ENCODE results near the gene EIF2S3B. TPM values are rescaled to one million over a fixed set of nuclear protein-coding genes. Genes with fewer than 3 reads are reported as not detected.

EIF2S3B gene
- total RNA-seq, 1 donor from 2014 or later = 0.22 TPM

DNA sequence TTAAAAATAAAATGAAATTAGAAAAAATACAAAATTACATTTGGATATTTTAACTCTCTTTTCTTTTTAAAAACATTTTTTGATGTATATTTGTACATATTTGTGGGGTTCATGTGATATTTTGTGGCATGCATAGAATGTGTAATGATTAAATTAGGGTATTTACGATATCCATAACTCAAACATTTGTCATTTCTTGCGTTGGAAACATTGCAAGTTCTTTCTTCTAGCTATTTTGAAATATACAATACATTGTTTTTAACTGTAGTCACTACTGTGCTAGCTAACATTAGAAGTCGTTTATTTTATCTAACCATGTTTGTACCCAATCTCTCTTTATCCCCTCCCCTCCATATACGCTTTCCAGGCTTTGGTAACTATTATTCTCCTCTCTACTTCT, 13.9 kb upstream of the EIF2S3B start:
- DNase-seq = no peak

DNA sequence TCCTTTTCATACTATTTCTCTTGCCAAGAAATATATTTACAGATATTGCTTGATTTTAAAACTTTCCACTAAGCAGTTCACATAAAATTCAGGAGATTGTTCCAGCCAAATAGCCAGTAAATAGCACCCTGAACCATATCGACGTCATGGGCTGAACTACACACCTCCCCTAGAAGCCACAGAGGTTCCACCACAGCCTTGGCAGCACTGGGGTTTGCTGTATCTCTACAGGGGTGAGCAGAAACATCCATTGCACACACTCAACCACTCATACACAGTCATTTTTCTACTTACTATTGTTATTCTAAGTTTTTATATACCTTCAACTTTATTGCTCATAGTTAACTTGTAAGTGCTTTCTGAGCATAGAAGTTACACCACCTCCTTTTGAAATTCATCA, 8.1 kb upstream of the EIF2S3B start:
- no peaks in the 10 kb centered on the region for H3K36me3 ChIP-seq
- H3K9me3 ChIP-seq (replicated peaks) = peaks cover 6% of the 10 kb centered on the region
- no peak overlapping the region for H3K4me3 ChIP-seq
- DNase-seq = no peak
- H3K4me1 ChIP-seq = no peaks in the 10 kb centered on the region
- no peak for TF ChIP-seq CTCF (IDR thresholded peaks at IDR 0.05; ENCODE audit: borderline replicate concordance)
- no peaks in the 10 kb centered on the region for H3K27me3 ChIP-seq (ENCODE audit: low read depth)
- H3K27ac ChIP-seq (replicated peaks) = no peak overlapping the region
- intact Hi-C loops (cut with micrococcal nuclease) = no loop called here

More for the DNA sequence above, 13.9 kb upstream of the EIF2S3B start:
- intact Hi-C loops (cut with micrococcal nuclease) = no loop called here
- no peaks in the 10 kb centered on the region for H3K27me3 ChIP-seq (ENCODE audit: low read depth)
- TF ChIP-seq CTCF (IDR thresholded peaks at IDR 0.05; ENCODE audit: borderline replicate concordance) = no peak
- no peak overlapping the region for H3K4me3 ChIP-seq
- H3K4me1 ChIP-seq = no peaks in the 10 kb centered on the region
- peaks cover 7% of the 10 kb centered on the region for H3K9me3 ChIP-seq (replicated peaks)
- H3K36me3 ChIP-seq = no peaks in the 10 kb centered on the region
- no peak overlapping the region for H3K27ac ChIP-seq (replicated peaks)

DNA sequence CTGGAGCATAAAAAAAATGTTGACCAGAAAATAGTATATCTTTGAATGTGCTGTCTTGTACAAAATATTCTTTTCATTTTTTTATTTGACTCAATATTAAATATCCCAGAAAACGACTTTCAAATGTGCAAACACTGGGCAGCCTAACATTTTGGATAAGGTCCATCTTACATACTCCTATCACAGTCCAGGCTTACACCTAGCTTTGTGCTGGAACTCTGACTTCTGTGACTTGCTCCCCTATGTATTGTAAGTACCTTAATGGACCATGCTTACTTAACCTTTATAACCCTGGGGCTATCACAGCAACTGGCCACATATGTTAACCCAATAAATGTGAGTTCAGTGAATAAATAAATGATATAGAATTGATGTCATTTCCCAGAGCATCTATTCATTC, 7.6 kb upstream of the EIF2S3B start:
- intact Hi-C loops (cut with micrococcal nuclease) = no loop called here
- Histone ChIP-seq H3K27ac (replicated peaks) (no peak overlapping the region), H3K4me3 (no peak overlapping the region), H3K27me3 (ENCODE audit: low read depth) (no peaks in the 10 kb centered on the region), H3K4me1 (no peaks in the 10 kb centered on the region), H3K36me3 (no peaks in the 10 kb centered on the region), H3K9me3 (replicated peaks) (peaks cover 7% of the 10 kb centered on the region)
- TF ChIP-seq CTCF (IDR thresholded peaks at IDR 0.05; ENCODE audit: borderline replicate concordance) = no peak
- DNase-seq = no peak

DNA sequence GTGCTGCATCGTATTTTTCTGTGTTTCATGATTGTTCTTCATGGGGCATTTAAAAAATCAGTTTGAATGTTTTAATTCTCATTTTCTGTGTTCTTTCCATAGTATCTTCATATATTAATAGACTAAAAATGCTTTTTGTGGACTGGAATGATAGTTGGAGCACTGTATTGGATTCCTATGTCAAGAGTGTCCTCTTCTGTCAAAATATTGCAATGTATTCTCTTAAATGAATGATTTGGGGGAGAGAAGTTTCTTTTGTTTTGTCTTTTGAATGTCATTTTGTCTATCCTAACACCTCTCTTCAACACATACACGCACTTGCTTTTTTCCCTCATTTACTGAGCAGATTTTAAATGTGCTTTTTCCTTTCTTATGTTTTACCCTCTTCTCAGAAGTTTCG, 4.7 kb upstream of the EIF2S3B start:
- H3K27me3 ChIP-seq (ENCODE audit: low read depth) = no peaks in the 10 kb centered on the region
- no peaks in the 10 kb centered on the region for H3K36me3 ChIP-seq
- H3K4me1 ChIP-seq = no peaks in the 10 kb centered on the region
- peaks cover 7% of the 10 kb centered on the region for H3K9me3 ChIP-seq (replicated peaks)
- H3K4me3 ChIP-seq = no peak overlapping the region
- DNase-seq = no peak
- no peak overlapping the region for H3K27ac ChIP-seq (replicated peaks)
- no peak for TF ChIP-seq CTCF (IDR thresholded peaks at IDR 0.05; ENCODE audit: borderline replicate concordance)
- intact Hi-C loops (cut with micrococcal nuclease) = no loop called here

GRCh38 chr12:10503460-10503859, 2.2 kb upstream of the EIF2S3B start:
- no peaks in the 10 kb centered on the region for H3K4me1 ChIP-seq
- intact Hi-C loops (cut with micrococcal nuclease) = no loop called here
- DNase-seq = no peak
- peaks cover 16% of the 10 kb centered on the region for H3K9me3 ChIP-seq (replicated peaks)
- TF ChIP-seq CTCF (IDR thresholded peaks at IDR 0.05; ENCODE audit: borderline replicate concordance) = no peak
- H3K36me3 ChIP-seq = no peaks in the 10 kb centered on the region
- H3K27ac ChIP-seq (replicated peaks) = no peak overlapping the region
- H3K4me3 ChIP-seq = no peak overlapping the region
- H3K27me3 ChIP-seq (ENCODE audit: low read depth) = no peaks in the 10 kb centered on the region
